Stomach (tissue), 9 donors: ENCODE measurements around the gene SMG1. TPM values are rescaled to one million over a fixed set of nuclear protein-coding genes. Genes with fewer than 3 reads are reported as not detected.
"Not testable (repeated sequence)": the region's sequence is repeated elsewhere in the genome, so short reads cannot be mapped to it uniquely, and the experiment has no call there.

Experiments
- DNase-seq, 2 donors: peaks; one replicate each; pipeline versions ENCODE4 v3.0.0 to v3.0.0-alpha.2; 2013 to 2019
- H3K27ac ChIP-seq, 5 donors: fragments of 200-600 bp in 4 of 5; sonication (generic) in 4 of 5; one replicate each; pipeline ENCODE4 v1.5.1; 2013 to 2019; ENCODE audit warnings: mild to moderate bottlenecking in 1 of 5, moderate library complexity in 1 of 5
- H3K27me3 ChIP-seq, 3 donors: fragments of 200-600 bp; sonication (generic); one replicate each; pipeline ENCODE4 v1.5.1; 2017 to 2019; ENCODE audit warnings: mixed run types in 1 of 3
- H3K36me3 ChIP-seq, 4 donors: fragments of 200-600 bp; sonication (generic); 1 replicate in 3 of 4; 2 replicates in 1 of 4; pipeline ENCODE4 v1.5.1; 2016 to 2019
- H3K4me1 ChIP-seq, 4 donors: fragments of 200-600 bp; sonication (generic); one replicate each; pipeline ENCODE4 v1.5.1; 2016 to 2019
- H3K4me3 ChIP-seq, 4 donors: fragments of 200-600 bp; sonication (generic) in 3 of 4; one replicate each; pipeline ENCODE4 v1.5.1; 2016 to 2019; ENCODE audit warnings: mild to moderate bottlenecking in 1 of 4
- H3K9me3 ChIP-seq, 4 donors: fragments of 200-600 bp; sonication (generic); one replicate each; pipeline ENCODE4 v1.5.1; 2016 to 2019
- EP300 ChIP-seq: sonication (generic); formaldehyde crosslinking; IDR thresholded peaks from one replicate; pipeline ENCODE4 v1.6.1; 2017; ENCODE audit warnings: antibody characterized with exemption
- POLR2A ChIP-seq, 4 donors: fragments of 450-650 bp; IDR thresholded peaks; one replicate each; pipeline ENCODE4 v1.6.1; 2016; ENCODE audit warnings: antibody characterized with exemption in 4 of 4, control low read depth in 2 of 4, mild to moderate bottlenecking in 1 of 4, moderate library complexity in 1 of 4
- POLR2AphosphoS5 ChIP-seq, 3 donors: sonication (generic); formaldehyde crosslinking; IDR thresholded peaks; one replicate each; pipeline ENCODE4 v1.6.1; 2016; ENCODE audit warnings: antibody characterized with exemption in 3 of 3
- WGBS, 5 donors: extraction: QIAGEN DNeasy Blood & Tissue Kit in 3 of 5; methylation state at CpG; one replicate each; pipeline versions ENCODE4 v1.1.5 to v1.1.7; 2013 to 2018; 5-methylcytosine and 5-hydroxymethylcytosine counted together
- intact Hi-C: fragments of 100-400 bp; cut with DNase I; formaldehyde crosslinking; loops from one replicate; pipeline ENCODE4 v1.15.1; 2023; ENCODE audit warnings: low total_unique reads
- polyA plus RNA-seq, 3 donors: library from polyadenylated mRNA; stranded (reverse); fragments of 200-250 nt; gene quantifications; one replicate each; pipeline ENCODE4 v1.2.3, GENCODE V29; 2013
- total RNA-seq, 5 donors: library from RNA; depleted of rRNA; stranded (reverse); fragments of >200 nt; gene quantifications; one replicate each; pipeline versions ENCODE4 v1.1.0 to v1.2.3, GENCODE V29; 2014 to 2016
- TF ChIP-seq, protein P1 (sequence below), 7 experiments: fragments of 450-650 bp in 4 of 7; fragments of 200-600 bp in 3 of 7; sonication (generic) in 3 of 7; IDR thresholded peaks; one replicate each; pipeline ENCODE4 v1.5.1; 2016 to 2019; ENCODE audit warnings: antibody characterized with exemption in 7 of 7, control low read depth in 2 of 7, mild to moderate bottlenecking in 1 of 7
- donor health status: healthy with polysubstance abuse.
- donor health status: Bipolar disorder and iron deficiency.
- donor health status: healthy.

Gene SMG1
- total and polyA plus RNA-seq, 8 donors = 3.8 to 135 (median 61.0) TPM

- Histone ChIP-seq H3K27ac (no peak overlapping the region), H3K36me3 (no peaks in the 10 kb centered on the region), H3K4me1 (peaks cover 0 to 8% (median 5%) of the 10 kb centered on the region in 4 donors), H3K9me3 (no peaks in the 10 kb centered on the region), H3K27me3 (no peaks in the 10 kb centered on the region), H3K4me3 (no peak overlapping the region)
- no peak for DNase-seq
- TF ChIP-seq EP300 (no peak), POLR2AphosphoS5 (IDR thresholded peaks at IDR 0.05) (no peak), POLR2A (IDR thresholded peaks at IDR 0.05) (no peak)
- TF ChIP-seq, protein P1, sequence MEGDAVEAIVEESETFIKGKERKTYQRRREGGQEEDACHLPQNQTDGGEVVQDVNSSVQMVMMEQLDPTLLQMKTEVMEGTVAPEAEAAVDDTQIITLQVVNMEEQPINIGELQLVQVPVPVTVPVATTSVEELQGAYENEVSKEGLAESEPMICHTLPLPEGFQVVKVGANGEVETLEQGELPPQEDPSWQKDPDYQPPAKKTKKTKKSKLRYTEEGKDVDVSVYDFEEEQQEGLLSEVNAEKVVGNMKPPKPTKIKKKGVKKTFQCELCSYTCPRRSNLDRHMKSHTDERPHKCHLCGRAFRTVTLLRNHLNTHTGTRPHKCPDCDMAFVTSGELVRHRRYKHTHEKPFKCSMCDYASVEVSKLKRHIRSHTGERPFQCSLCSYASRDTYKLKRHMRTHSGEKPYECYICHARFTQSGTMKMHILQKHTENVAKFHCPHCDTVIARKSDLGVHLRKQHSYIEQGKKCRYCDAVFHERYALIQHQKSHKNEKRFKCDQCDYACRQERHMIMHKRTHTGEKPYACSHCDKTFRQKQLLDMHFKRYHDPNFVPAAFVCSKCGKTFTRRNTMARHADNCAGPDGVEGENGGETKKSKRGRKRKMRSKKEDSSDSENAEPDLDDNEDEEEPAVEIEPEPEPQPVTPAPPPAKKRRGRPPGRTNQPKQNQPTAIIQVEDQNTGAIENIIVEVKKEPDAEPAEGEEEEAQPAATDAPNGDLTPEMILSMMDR (IDR thresholded peaks at IDR 0.05) = no peak
- 90 to 97% (median 94%) methylated on average over 5 of the region's 5 CpGs for WGBS, 5 donors
- intact Hi-C loops = no loop called here
These were observed 40.6 kb upstream of the SMG1 start for GRCh38 chr16:18966791-18967190.

DNA sequence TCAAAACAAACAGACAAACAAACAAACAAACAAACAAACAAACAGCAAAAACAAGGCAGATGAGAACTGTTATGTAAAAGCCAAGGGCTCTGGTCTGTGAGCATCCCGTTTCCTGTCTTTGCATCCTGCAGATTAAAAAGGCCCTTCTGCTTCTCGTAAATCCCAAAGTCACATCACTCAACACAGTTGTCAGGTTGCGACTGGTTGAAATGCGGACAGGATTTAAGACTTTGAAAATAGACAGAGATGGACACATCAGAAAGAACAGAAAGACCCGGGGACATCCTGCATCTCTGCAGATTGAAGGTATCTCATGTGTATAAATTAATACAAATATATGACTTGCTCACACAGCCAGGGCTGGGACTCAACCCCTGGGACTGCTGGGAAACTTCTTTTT lies 39.3 kb upstream of the SMG1 start:
- intact Hi-C loops = no loop called here

DNA sequence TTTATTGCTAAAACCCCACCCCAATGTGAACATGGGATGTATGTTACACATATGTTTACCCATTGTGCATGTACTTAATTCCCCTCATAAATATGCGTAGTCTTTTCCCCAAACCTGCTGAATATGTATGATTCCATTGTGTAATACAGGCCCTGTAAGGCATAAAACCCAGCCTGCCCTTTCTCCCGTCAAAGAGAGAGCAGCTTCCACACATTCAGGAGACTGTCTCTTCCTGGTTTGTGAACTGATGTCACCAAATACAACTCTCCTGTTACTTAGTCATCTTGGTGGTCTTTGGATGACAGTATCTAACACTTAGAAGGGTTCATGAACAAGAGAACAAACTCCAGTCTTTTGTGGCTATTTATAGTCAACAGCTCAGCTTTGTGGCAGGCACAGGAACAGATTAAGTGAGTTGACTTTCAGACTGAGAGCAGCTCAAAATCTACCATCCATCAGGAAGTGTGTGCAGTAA lies 32.9 kb upstream of the SMG1 start:
- H3K4me3 ChIP-seq = no peak overlapping the region
- peak in 1 of 2 donors; percentile 13 for DNase-seq
- H3K36me3 ChIP-seq = no peaks in the 10 kb centered on the region
- H3K9me3 ChIP-seq = no peaks in the 10 kb centered on the region
- intact Hi-C loops = no loop called here
- H3K4me1 ChIP-seq = peaks cover 0 to 10% (median 0%) of the 10 kb centered on the region in 4 donors
- TF ChIP-seq POLR2AphosphoS5 (IDR thresholded peaks at IDR 0.05) (no peak), POLR2A (IDR thresholded peaks at IDR 0.05) (no peak), EP300 (no peak)
- TF ChIP-seq, protein P1 (IDR thresholded peaks at IDR 0.05) = no peak
- 49 to 67% (median 59%) methylated on average over 2 of the region's 2 CpGs for WGBS, 5 donors
- H3K27me3 ChIP-seq = no peaks in the 10 kb centered on the region
- H3K27ac ChIP-seq = no peak overlapping the region

More for the DNA sequence above, 39.3 kb upstream of the SMG1 start:
- Histone ChIP-seq H3K27ac (no peak overlapping the region), H3K4me1 (peaks cover 0 to 10% (median 7%) of the 10 kb centered on the region in 4 donors), H3K27me3 (no peaks in the 10 kb centered on the region), H3K9me3 (no peaks in the 10 kb centered on the region), H3K4me3 (no peak overlapping the region), H3K36me3 (no peaks in the 10 kb centered on the region)
- no peak for TF ChIP-seq EP300
- no peak for DNase-seq
- 76 to 87% (median 86%) methylated on average over 5 of the region's 5 CpGs for WGBS, 5 donors

DNA sequence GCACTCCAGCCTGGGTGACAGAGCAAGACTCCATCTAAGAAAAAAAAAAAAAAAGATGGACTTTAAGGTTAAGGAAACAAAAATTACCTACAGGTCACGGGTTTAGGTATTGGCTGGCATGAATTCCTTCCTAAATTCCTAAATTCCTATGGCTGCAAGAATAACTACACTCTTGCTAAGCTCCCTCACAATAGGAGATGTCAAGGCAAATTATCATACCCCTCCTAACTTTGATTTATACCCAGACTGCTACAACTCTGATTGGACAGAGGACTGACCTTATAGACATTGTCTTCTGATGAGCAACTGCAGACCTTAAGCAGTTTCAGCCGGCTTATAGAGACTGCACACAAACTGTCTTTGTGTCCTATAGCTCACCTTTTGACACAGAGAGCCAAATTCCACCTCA lies 32.4 kb upstream of the SMG1 start:
- TF ChIP-seq, protein P1 (IDR thresholded peaks at IDR 0.05) = no peak
- no peak for TF ChIP-seq POLR2AphosphoS5 (IDR thresholded peaks at IDR 0.05)
- TF ChIP-seq POLR2A (IDR thresholded peaks at IDR 0.05) = no peak
- no peak for TF ChIP-seq EP300
- no peak for DNase-seq
- Histone ChIP-seq H3K36me3 (no peaks in the 10 kb centered on the region), H3K4me3 (no peak overlapping the region), H3K9me3 (no peaks in the 10 kb centered on the region), H3K27me3 (no peaks in the 10 kb centered on the region), H3K27ac (no peak overlapping the region), H3K4me1 (peaks cover 0 to 10% (median 0%) of the 10 kb centered on the region in 4 donors)
- intact Hi-C loops = no loop called here
- 70 to 80% (median 76%) methylated on average over 2 of the region's 2 CpGs for WGBS, 5 donors

GRCh38 chr16:18956658-18957241 lies 30.5 kb upstream of the SMG1 start:
- DNase-seq, H3K27me3 ChIP-seq, H3K9me3 ChIP-seq, intact Hi-C loops, H3K4me1 ChIP-seq, H3K36me3 ChIP-seq, H3K27ac ChIP-seq: not testable (repeated sequence)
- WGBS, 5 donors = 66 to 87% (median 74%) methylated on average over 5 to 6 of the region's 6 CpGs
- peak overlapping the region in 1 of 4 donors; percentile 33 for H3K4me3 ChIP-seq

DNA sequence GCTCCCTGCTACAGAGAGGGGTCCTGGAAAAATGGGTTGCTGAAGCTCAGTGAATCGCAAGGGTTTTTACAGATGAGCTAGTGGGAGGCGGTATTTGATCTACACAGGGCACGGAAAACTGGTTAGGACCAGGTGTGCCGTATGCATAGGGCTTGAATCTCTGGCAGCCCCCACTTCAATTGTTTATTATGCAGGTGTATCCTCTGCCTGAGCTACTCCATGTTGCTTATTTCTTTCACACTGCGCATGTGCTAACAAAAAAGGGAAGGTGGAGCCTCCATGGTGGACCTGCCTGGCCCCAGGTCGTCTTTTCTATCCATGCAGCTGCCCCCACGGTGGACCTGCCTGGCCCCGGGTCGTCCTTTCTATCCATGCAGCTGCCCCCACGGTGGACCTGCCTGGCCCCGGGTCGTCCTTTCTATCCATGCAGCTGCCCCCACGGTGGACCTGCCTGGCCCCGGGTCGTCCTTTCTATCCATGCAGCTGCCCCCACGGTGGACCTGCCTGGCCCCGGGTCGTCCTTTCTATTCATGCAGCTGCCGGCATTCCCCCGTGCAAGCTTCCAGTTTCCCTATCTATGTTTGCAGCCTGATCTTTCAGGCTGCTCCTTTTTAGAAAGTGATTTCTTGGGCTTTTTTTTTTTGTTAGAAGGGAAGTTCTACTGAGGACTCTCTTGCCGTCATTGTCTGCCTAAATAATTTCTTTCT lies 29.8 kb upstream of the SMG1 start:
- peak overlapping the region; percentile 9 to 33 (median 22) for H3K4me3 ChIP-seq
- H3K4me1 ChIP-seq, H3K36me3 ChIP-seq, H3K27ac ChIP-seq, H3K9me3 ChIP-seq, intact Hi-C loops, H3K27me3 ChIP-seq: not testable (repeated sequence)
- DNase-seq = peak in 1 of 2 donors; percentile 36
- 21 to 60% (median 29%) methylated on average over 14 to 21 of the region's 21 CpGs for WGBS, 5 donors
